HEK293T (cell line): Measurements from ENCODE around the gene JAZF1.

Experiments
- FOXA1 ChIP-seq: fragments of 450-650 bp; IDR thresholded peaks from 2 replicates; pipeline ENCODE4 v1.6.1; 2016; ENCODE audit warnings: mild to moderate bottlenecking
- FOXM1 ChIP-seq: fragments of 450-650 bp; IDR thresholded peaks from 2 replicates; pipeline ENCODE4 v1.6.1; 2017; ENCODE audit warnings: mild to moderate bottlenecking, borderline replicate concordance
- NFRKB ChIP-seq: fragments of 450-650 bp; IDR thresholded peaks from 2 replicates; pipeline ENCODE4 v1.6.1; 2016; ENCODE audit warnings: mild to moderate bottlenecking, moderate library complexity
- SP1 ChIP-seq: fragments of 450-650 bp; IDR thresholded peaks from 2 replicates; pipeline ENCODE4 v1.6.1; 2017
- SUZ12 ChIP-seq: fragments of 450-650 bp; IDR thresholded peaks from 2 replicates; pipeline ENCODE4 v1.6.1; 2016; ENCODE audit warnings: mild to moderate bottlenecking
- ZNF384 ChIP-seq: fragments of 450-650 bp; IDR thresholded peaks from 2 replicates; pipeline ENCODE4 v1.6.1; 2016

DNA sequence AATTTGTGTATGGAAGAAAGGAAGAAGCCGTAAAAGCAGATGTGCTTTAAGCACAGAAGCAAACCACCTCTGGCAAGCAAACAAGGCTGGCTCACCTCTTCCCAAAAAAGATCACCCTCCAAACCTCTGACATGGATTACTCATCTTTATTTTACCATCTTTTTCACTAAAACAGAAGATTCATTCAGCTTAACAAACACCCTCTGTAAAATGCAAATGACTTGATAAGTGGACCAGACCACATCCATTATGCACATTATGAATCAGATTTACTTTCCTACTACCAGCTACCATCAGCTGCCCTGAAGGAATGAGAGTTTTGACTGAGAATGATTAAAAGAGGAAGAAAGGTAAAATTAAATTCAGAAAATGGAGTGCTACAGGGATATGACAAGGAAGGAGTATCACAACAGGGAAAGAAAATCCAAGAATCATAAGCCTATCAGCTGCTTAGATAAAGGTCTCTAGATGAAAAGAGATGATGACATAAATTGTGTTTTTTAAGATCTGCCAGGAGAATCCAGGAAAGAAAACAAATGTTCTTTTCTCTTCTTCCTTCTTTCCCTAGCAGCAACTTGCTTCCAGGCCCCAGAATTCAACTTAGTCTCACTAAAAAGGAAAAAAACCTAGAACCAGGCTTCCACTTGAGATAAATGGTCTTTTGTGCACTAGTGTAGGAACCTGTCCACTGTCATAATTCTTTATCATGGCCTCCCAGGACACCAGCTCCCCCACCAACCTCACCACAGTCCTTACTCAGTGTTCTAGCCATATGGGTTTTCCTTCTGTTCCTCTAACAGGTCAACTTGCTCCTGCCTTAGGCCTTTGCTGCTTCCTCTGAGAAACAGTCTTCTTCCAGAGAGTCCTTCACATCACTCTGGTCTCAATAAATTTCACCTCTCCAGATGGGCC is 47.4 kb downstream of the JAZF1 start:
- TF ChIP-seq FOXM1 (no peak), NFRKB (no peak), SP1 (no peak), ZNF384 (no peak), FOXA1 (no peak), SUZ12 (no peak)
